ENCODE data around the gene ZNF862.

- TF ChIP-seq POLR2AphosphoS5 (IDR thresholded peaks at IDR 0.05; ENCODE audit: low read depth, low read length) (no peak), SIN3A (IDR thresholded peaks at IDR 0.05; ENCODE audit: borderline replicate concordance, insufficient read depth, low read length) (no peak)
- TF ChIP-seq, protein P1, sequence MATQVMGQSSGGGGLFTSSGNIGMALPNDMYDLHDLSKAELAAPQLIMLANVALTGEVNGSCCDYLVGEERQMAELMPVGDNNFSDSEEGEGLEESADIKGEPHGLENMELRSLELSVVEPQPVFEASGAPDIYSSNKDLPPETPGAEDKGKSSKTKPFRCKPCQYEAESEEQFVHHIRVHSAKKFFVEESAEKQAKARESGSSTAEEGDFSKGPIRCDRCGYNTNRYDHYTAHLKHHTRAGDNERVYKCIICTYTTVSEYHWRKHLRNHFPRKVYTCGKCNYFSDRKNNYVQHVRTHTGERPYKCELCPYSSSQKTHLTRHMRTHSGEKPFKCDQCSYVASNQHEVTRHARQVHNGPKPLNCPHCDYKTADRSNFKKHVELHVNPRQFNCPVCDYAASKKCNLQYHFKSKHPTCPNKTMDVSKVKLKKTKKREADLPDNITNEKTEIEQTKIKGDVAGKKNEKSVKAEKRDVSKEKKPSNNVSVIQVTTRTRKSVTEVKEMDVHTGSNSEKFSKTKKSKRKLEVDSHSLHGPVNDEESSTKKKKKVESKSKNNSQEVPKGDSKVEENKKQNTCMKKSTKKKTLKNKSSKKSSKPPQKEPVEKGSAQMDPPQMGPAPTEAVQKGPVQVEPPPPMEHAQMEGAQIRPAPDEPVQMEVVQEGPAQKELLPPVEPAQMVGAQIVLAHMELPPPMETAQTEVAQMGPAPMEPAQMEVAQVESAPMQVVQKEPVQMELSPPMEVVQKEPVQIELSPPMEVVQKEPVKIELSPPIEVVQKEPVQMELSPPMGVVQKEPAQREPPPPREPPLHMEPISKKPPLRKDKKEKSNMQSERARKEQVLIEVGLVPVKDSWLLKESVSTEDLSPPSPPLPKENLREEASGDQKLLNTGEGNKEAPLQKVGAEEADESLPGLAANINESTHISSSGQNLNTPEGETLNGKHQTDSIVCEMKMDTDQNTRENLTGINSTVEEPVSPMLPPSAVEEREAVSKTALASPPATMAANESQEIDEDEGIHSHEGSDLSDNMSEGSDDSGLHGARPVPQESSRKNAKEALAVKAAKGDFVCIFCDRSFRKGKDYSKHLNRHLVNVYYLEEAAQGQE (IDR thresholded peaks at IDR 0.05; ENCODE audit: insufficient read depth in 1 of 2, low read depth in 2 of 2, low read length in 2 of 2) = no peak
Measured at GRCh38 chr7:149881328-149882247, 43.4 kb downstream of the ZNF862 start.

Data from PFSK-1 (cell line).